ENCODE results near the gene ETV4.

The ETV4 gene

DNA sequence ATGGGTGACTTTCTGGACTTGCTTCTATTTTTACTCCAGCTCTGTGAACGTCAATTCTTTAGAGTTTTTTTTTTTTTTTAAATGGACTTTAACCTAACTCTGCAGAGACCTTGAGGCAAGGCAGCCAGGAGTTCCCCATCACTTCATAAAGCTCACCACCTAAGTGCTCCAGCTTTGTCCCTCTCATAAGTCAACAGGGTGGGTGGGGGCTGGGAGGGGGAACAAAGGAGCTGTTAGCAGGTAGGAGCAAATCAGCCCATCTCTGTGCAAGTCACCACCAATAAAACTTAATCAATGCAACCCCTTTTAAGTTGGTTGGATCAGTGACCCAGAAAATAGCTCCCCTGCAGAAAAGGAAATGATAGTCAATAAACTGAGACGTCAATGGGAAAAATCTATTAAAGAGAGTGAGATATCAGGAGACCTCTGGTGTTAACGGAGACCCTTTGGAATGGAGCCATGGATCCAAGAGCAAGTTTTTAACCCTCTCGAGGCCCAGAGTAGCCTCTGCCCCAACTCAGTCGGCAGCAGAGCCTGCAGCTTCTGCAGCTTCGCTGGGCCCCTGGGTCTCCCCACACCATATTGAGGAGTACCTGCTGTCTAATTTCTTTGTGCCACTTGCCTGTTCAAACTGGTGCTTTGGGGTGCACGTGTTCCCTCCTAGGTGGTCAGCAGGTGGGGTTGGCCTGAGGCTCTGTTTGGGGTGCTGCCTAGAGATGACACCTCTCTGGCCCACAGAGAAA lies 27.6 kb upstream of the ETV4 start:
- in situ Hi-C loops (cut with MboI; ENCODE audit: low pct_unique_long_range_greater_than_20kb, low sequenced_read_pairs, unreplicated experiment): no loop called here
- DNase-seq (ENCODE audit: low spot score): no peak
- TF ChIP-seq, protein P1, sequence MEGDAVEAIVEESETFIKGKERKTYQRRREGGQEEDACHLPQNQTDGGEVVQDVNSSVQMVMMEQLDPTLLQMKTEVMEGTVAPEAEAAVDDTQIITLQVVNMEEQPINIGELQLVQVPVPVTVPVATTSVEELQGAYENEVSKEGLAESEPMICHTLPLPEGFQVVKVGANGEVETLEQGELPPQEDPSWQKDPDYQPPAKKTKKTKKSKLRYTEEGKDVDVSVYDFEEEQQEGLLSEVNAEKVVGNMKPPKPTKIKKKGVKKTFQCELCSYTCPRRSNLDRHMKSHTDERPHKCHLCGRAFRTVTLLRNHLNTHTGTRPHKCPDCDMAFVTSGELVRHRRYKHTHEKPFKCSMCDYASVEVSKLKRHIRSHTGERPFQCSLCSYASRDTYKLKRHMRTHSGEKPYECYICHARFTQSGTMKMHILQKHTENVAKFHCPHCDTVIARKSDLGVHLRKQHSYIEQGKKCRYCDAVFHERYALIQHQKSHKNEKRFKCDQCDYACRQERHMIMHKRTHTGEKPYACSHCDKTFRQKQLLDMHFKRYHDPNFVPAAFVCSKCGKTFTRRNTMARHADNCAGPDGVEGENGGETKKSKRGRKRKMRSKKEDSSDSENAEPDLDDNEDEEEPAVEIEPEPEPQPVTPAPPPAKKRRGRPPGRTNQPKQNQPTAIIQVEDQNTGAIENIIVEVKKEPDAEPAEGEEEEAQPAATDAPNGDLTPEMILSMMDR (IDR thresholded peaks at IDR 0.05; ENCODE audit: extremely low read depth, insufficient read depth, missing control alignments): no peak

DNA sequence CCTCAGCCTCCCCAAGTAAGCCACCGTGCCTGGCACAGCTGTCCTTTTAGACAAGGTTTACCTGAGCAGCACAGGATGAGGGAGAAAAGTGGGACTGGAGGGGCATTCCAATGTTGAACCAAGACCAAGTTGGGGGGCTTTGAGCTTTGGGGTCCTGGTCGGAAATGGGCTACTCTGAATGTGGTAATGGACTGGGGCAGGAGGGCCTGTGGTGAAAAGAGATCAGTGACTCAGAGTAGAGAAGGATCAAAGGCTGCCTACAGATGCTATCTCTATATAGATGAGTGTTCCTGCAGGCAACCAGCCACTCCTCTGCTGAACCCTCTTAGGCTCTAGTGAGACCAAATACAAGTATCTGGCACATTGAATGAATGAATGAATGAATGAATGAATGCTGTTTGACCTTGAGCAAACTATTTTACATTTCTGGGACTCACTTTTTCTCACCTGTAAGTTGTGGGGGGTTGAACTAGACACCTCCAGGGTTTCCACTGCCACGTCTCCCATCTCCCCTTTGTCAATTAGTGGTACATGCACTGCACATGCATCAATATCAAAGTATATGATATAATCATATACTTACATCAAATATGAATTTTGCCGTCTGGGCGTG lies 26.3 kb upstream of the ETV4 start:
- TF ChIP-seq, protein P1 (IDR thresholded peaks at IDR 0.05; ENCODE audit: extremely low read depth, insufficient read depth, missing control alignments): no peak
- DNase-seq (ENCODE audit: low spot score): no peak
- in situ Hi-C loops (cut with MboI; ENCODE audit: low pct_unique_long_range_greater_than_20kb, low sequenced_read_pairs, unreplicated experiment): no loop called here

DNA sequence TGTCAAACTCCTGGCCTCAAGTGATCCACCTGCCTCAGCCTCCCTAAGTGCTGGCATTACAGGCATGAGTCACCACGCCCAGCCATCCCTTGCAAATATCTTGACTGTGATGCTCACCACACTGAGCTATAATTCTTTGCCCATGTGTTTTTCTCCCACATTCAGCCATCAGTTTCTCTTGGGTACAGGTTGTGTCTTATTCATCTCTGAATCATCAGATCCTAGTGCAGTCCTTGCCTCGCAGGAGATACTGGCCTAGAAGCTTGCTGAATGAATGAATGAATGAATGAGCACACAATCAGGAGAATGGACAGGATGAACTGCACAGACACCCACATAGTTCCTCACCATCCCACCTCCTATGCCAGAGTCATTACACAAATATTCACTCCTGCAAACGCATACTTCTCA lies 24.4 kb upstream of the ETV4 start:
- no peak for DNase-seq (ENCODE audit: low spot score)
- TF ChIP-seq, protein P1 (IDR thresholded peaks at IDR 0.05; ENCODE audit: extremely low read depth, insufficient read depth, missing control alignments): no peak
- in situ Hi-C loops (cut with MboI; ENCODE audit: low pct_unique_long_range_greater_than_20kb, low sequenced_read_pairs, unreplicated experiment): no loop called here

DNA sequence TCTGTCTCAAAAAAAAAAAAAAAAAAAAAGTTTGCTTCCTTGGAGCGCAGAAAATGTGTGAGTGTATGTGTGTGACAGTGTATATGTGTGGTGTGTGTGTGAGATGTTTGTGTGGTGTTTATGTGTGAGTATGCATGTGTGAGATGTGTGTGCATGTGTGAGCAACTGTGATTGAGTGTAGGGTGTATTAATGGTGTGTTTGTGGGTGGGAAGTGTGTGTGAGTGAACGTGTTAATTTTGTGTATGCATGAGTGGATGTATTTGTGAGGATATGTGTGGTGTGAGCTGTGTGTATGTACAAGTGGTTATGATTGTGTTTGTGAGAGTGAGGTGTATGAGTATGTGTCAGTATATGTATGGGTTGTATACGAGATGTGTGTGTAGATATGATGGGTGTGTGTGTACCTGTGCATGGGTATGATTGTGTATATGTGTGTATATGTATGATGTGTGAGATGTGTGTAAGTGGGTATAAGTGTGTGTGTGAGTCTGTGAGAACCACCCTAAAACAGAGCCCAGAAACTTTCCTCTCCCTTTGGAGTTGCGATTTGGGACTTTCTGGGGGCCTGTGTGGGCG lies 22.5 kb upstream of the ETV4 start:
- DNase-seq (ENCODE audit: low spot score): no peak
- in situ Hi-C loops (cut with MboI; ENCODE audit: low pct_unique_long_range_greater_than_20kb, low sequenced_read_pairs, unreplicated experiment): no loop called here
- TF ChIP-seq, protein P1 (IDR thresholded peaks at IDR 0.05; ENCODE audit: extremely low read depth, insufficient read depth, missing control alignments): no peak

DNA sequence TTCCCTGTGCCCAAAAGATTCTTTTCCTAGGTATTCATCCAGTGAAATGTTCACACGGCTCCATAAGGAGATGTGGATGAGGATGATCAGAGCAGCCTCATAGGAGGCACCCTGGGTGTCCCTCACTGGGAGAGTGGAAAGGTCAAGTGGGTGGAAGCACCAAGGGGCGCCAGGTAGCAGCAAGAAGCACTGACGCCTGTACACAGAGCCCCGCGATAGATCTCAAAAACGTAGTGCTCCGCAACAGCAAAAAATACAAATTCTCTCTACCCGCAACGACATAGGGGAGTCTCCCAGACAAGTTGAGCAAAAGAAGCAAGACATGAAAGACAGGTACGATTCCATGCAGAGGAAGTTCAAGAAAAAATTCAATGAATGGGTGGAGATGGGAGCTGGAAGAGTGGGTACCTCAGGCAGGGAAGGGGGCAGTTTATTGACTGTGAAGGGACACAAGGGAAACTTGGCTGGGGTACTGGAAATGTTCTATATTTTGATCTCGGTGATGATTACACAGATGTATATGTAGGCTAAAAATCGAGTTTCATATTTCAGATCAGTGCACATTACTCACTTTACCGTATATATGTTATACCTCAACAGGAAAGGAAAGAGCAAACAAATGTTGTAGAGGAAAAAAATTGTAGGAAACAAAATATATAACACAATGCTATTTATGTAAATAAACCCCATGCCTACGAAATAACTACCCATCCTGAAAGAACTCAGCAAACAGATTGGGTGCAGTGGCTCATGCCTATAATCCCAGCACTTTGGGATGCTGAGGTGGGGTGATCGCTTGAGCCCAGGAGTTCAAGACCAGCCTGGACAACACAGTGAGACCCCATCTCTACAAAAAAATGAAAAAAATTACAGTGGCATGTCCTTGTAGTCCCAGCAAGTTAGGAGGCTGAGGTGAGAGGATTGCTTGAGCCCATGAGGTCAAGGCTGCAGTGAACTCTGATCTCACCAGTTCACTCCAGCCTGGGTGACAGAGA lies 17.8 kb upstream of the ETV4 start:
- TF ChIP-seq, protein P1 (IDR thresholded peaks at IDR 0.05; ENCODE audit: extremely low read depth, insufficient read depth, missing control alignments): no peak
- in situ Hi-C loops (cut with MboI; ENCODE audit: low pct_unique_long_range_greater_than_20kb, low sequenced_read_pairs, unreplicated experiment): no loop called here
- DNase-seq (ENCODE audit: low spot score): no peak

Measured in GM13977 (cell line).